ENCODE measurements around the gene FBXL2.

DNA sequence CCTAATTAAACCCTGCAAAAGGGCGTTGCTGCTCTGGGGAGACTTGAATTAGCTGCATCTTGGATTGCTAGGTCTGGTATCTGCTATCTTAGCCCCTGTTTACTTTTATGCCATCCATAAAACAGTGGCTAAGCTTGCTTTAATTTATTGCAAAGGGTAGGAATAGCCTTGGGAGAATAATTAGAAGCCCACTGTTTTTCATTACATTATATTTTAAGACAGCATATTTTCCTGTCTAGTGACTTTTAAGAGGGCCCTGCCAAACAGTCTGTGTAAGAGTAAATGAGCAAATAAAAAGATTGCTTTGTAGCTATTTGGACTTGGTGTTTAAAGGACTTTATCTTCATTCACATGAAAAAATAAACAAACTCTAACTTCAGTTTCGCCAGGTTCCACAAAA is 41.2 kb upstream of the FBXL2 start:
- TF ChIP-seq POLR2A (IDR thresholded peaks at IDR 0.05; ENCODE audit: low read depth, low read length) = no peak
- TF ChIP-seq, protein P1, sequence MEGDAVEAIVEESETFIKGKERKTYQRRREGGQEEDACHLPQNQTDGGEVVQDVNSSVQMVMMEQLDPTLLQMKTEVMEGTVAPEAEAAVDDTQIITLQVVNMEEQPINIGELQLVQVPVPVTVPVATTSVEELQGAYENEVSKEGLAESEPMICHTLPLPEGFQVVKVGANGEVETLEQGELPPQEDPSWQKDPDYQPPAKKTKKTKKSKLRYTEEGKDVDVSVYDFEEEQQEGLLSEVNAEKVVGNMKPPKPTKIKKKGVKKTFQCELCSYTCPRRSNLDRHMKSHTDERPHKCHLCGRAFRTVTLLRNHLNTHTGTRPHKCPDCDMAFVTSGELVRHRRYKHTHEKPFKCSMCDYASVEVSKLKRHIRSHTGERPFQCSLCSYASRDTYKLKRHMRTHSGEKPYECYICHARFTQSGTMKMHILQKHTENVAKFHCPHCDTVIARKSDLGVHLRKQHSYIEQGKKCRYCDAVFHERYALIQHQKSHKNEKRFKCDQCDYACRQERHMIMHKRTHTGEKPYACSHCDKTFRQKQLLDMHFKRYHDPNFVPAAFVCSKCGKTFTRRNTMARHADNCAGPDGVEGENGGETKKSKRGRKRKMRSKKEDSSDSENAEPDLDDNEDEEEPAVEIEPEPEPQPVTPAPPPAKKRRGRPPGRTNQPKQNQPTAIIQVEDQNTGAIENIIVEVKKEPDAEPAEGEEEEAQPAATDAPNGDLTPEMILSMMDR (conservative IDR thresholded peaks at IDR 0.05; ENCODE audit: low read depth, low read length) = no peak
- no peak for TF ChIP-seq CHD1 (IDR thresholded peaks at IDR 0.05; ENCODE audit: low read depth, low read length)
- TF ChIP-seq BHLHE40 (IDR thresholded peaks at IDR 0.05; ENCODE audit: low read depth, low read length) = no peak
- no peak for TF ChIP-seq MAFK (IDR thresholded peaks at IDR 0.05; ENCODE audit: low read depth, low read length)
- no peak for TF ChIP-seq CEBPB (IDR thresholded peaks at IDR 0.05; ENCODE audit: low read depth, low read length)
- TF ChIP-seq, protein P2, sequence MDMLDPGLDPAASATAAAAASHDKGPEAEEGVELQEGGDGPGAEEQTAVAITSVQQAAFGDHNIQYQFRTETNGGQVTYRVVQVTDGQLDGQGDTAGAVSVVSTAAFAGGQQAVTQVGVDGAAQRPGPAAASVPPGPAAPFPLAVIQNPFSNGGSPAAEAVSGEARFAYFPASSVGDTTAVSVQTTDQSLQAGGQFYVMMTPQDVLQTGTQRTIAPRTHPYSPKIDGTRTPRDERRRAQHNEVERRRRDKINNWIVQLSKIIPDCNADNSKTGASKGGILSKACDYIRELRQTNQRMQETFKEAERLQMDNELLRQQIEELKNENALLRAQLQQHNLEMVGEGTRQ (IDR thresholded peaks at IDR 0.05; ENCODE audit: low read depth, low read length) = no peak
- TF ChIP-seq MXI1 (IDR thresholded peaks at IDR 0.05; ENCODE audit: borderline replicate concordance, low read depth, low read length) = no peak
- TF ChIP-seq RAD21 (IDR thresholded peaks at IDR 0.05; ENCODE audit: low read length) = no peak
- no peak for TF ChIP-seq SMC3 (IDR thresholded peaks at IDR 0.05; ENCODE audit: low read depth, low read length)
- no peak for TF ChIP-seq RCOR1 (IDR thresholded peaks at IDR 0.05; ENCODE audit: insufficient replicate concordance, low read length)
- no peak for TF ChIP-seq RFX5 (IDR thresholded peaks at IDR 0.05; ENCODE audit: low read depth, low read length)
- TF ChIP-seq, protein P3, sequence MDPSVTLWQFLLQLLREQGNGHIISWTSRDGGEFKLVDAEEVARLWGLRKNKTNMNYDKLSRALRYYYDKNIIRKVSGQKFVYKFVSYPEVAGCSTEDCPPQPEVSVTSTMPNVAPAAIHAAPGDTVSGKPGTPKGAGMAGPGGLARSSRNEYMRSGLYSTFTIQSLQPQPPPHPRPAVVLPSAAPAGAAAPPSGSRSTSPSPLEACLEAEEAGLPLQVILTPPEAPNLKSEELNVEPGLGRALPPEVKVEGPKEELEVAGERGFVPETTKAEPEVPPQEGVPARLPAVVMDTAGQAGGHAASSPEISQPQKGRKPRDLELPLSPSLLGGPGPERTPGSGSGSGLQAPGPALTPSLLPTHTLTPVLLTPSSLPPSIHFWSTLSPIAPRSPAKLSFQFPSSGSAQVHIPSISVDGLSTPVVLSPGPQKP (IDR thresholded peaks at IDR 0.05; ENCODE audit: borderline replicate concordance, low read depth, low read length) = no peak
- no peak for TF ChIP-seq MAZ (IDR thresholded peaks at IDR 0.05; ENCODE audit: borderline replicate concordance, low read depth, low read length)
